Activated T-cell treated with anti-CD3 and anti-CD28 coated beads, Interleukin-2, amount 50 U/mL, for 24 hours (primary cell): ENCODE measurements around the gene HOXB8.

Experiments
- DNase-seq: peaks from one replicate; pipeline ENCODE4 v3.0.0-alpha.2; 2020
- H3K27ac Mint-ChIP-seq: 2 replicates; pipeline ENCODE4 v1.8.0; 2020; ENCODE audit warnings: mild to moderate bottlenecking, mixed read lengths
- H3K27me3 Mint-ChIP-seq: 2 replicates; pipeline ENCODE4 v1.8.0; 2020; ENCODE audit warnings: mixed read lengths
- H3K36me3 Mint-ChIP-seq: 2 replicates; pipeline ENCODE4 v1.8.0; 2020; ENCODE audit warnings: low read depth, mixed read lengths
- H3K4me1 Mint-ChIP-seq: 2 replicates; pipeline ENCODE4 v1.8.0; 2020; ENCODE audit warnings: low read depth, mixed read lengths
- H3K4me3 Mint-ChIP-seq: 2 replicates; pipeline ENCODE4 v1.8.0; 2020; ENCODE audit warnings: mild to moderate bottlenecking, moderate library complexity, mixed read lengths
- H3K9me3 Mint-ChIP-seq: 2 replicates; pipeline ENCODE4 v1.8.0; 2020; ENCODE audit warnings: mixed read lengths

The HOXB8 gene

GRCh38 chr17:48601539-48602425 is 13.3 kb downstream of the HOXB8 start:
- DNase-seq: no peak
- Mint-ChIP-seq H3K9me3 (no peaks in the 10 kb centered on the region), H3K4me1 (peaks cover 25% of the 10 kb centered on the region), H3K4me3 (no peak overlapping the region), H3K36me3 (no peaks in the 10 kb centered on the region), H3K27ac (no peak overlapping the region), H3K27me3 (peaks cover 97% of the 10 kb centered on the region)

- DNase-seq: no peak
- Mint-ChIP-seq H3K27me3 (peaks cover 97% of the 10 kb centered on the region), H3K4me1 (peaks cover 32% of the 10 kb centered on the region), H3K9me3 (no peaks in the 10 kb centered on the region), H3K36me3 (no peaks in the 10 kb centered on the region), H3K27ac (no peak overlapping the region), H3K4me3 (no peak overlapping the region)
These were observed 13.9 kb downstream of the HOXB8 start for GRCh38 chr17:48601207-48601538.

- no peak overlapping the region for H3K4me3 Mint-ChIP-seq
- peaks cover 97% of the 10 kb centered on the region for H3K27me3 Mint-ChIP-seq
- no peak for DNase-seq
- H3K27ac Mint-ChIP-seq: no peak overlapping the region
- H3K9me3 Mint-ChIP-seq: no peaks in the 10 kb centered on the region
- peaks cover 34% of the 10 kb centered on the region for H3K4me1 Mint-ChIP-seq
- H3K36me3 Mint-ChIP-seq: no peaks in the 10 kb centered on the region
These were observed 14.6 kb downstream of the HOXB8 start for GRCh38 chr17:48600244-48601098.

GRCh38 chr17:48599354-48599753 is 15.7 kb downstream of the HOXB8 start:
- Mint-ChIP-seq H3K9me3 (no peaks in the 10 kb centered on the region), H3K27ac (no peak overlapping the region), H3K36me3 (no peaks in the 10 kb centered on the region), H3K4me1 (peaks cover 33% of the 10 kb centered on the region), H3K27me3 (peaks cover 98% of the 10 kb centered on the region), H3K4me3 (no peak overlapping the region)
- DNase-seq: no peak

GRCh38 chr17:48598736-48599135 is 16.4 kb downstream of the HOXB8 start:
- Mint-ChIP-seq H3K4me1 (peaks cover 36% of the 10 kb centered on the region), H3K27ac (no peak overlapping the region), H3K36me3 (no peaks in the 10 kb centered on the region), H3K27me3 (peaks cover 98% of the 10 kb centered on the region), H3K9me3 (no peaks in the 10 kb centered on the region), H3K4me3 (no peak overlapping the region)
- DNase-seq: no peak

GRCh38 chr17:48597778-48598631 is 17.1 kb downstream of the HOXB8 start:
- H3K27ac Mint-ChIP-seq: no peak overlapping the region
- peak overlapping the region; percentile 65 for H3K4me3 Mint-ChIP-seq
- H3K36me3 Mint-ChIP-seq: no peaks in the 10 kb centered on the region
- H3K27me3 Mint-ChIP-seq: peaks cover 98% of the 10 kb centered on the region
- peaks cover 41% of the 10 kb centered on the region for H3K4me1 Mint-ChIP-seq
- H3K9me3 Mint-ChIP-seq: no peaks in the 10 kb centered on the region
- DNase-seq: peak; percentile 68

- H3K27me3 Mint-ChIP-seq: peaks cover 98% of the 10 kb centered on the region
- H3K27ac Mint-ChIP-seq: no peak overlapping the region
- DNase-seq: no peak
- no peaks in the 10 kb centered on the region for H3K9me3 Mint-ChIP-seq
- peak overlapping the region; percentile 65 for H3K4me3 Mint-ChIP-seq
- H3K36me3 Mint-ChIP-seq: no peaks in the 10 kb centered on the region
- peaks cover 45% of the 10 kb centered on the region for H3K4me1 Mint-ChIP-seq
These were observed 17.6 kb downstream of the HOXB8 start for GRCh38 chr17:48597528-48597777.

- no peak for DNase-seq
- Mint-ChIP-seq H3K27me3 (peaks cover 99% of the 10 kb centered on the region), H3K9me3 (no peaks in the 10 kb centered on the region), H3K4me1 (peaks cover 45% of the 10 kb centered on the region), H3K4me3 (peak overlapping the region; percentile 65), H3K36me3 (no peaks in the 10 kb centered on the region), H3K27ac (no peak overlapping the region)
These were observed 18.2 kb downstream of the HOXB8 start for GRCh38 chr17:48596735-48597527.

- H3K4me1 Mint-ChIP-seq: peaks cover 47% of the 10 kb centered on the region
- H3K4me3 Mint-ChIP-seq: peak overlapping the region; percentile 65
- H3K27me3 Mint-ChIP-seq: peaks cover 99% of the 10 kb centered on the region
- no peaks in the 10 kb centered on the region for H3K9me3 Mint-ChIP-seq
- no peaks in the 10 kb centered on the region for H3K36me3 Mint-ChIP-seq
- no peak overlapping the region for H3K27ac Mint-ChIP-seq
- DNase-seq: peak; percentile 71
These were observed 18.9 kb downstream of the HOXB8 start for GRCh38 chr17:48596000-48596734.

- Mint-ChIP-seq H3K4me3 (peak overlapping the region; percentile 13), H3K27ac (no peak overlapping the region), H3K36me3 (no peaks in the 10 kb centered on the region), H3K4me1 (peaks cover 47% of the 10 kb centered on the region), H3K27me3 (peaks cover 98% of the 10 kb centered on the region), H3K9me3 (no peaks in the 10 kb centered on the region)
- DNase-seq: no peak
These were observed 19.7 kb downstream of the HOXB8 start for GRCh38 chr17:48595278-48595999.

- Mint-ChIP-seq H3K27ac (no peak overlapping the region), H3K4me1 (peaks cover 52% of the 10 kb centered on the region), H3K9me3 (no peaks in the 10 kb centered on the region), H3K27me3 (peaks cover 98% of the 10 kb centered on the region), H3K4me3 (no peak overlapping the region), H3K36me3 (no peaks in the 10 kb centered on the region)
- DNase-seq: no peak
These were observed 20.4 kb downstream of the HOXB8 start for GRCh38 chr17:48594538-48595277.

GRCh38 chr17:48593840-48594537 is 21.1 kb downstream of the HOXB8 start:
- H3K4me3 Mint-ChIP-seq: peak overlapping the region; percentile 77
- peaks cover 98% of the 10 kb centered on the region for H3K27me3 Mint-ChIP-seq
- no peak overlapping the region for H3K27ac Mint-ChIP-seq
- peak; percentile 91 for DNase-seq
- no peaks in the 10 kb centered on the region for H3K9me3 Mint-ChIP-seq
- peaks cover 55% of the 10 kb centered on the region for H3K4me1 Mint-ChIP-seq
- no peaks in the 10 kb centered on the region for H3K36me3 Mint-ChIP-seq
